Left colon (tissue), 2 donors: ENCODE data around the gene ACACA. TPM values are rescaled to one million over a fixed set of nuclear protein-coding genes. Genes with fewer than 3 reads are reported as not detected.

Experiments used
- ATAC-seq: fragments of 200-7000 bp; cut with Tn5 transposase; one replicate; pipeline ENCODE4 v1.9.1; 2020; ENCODE audit warnings: mild to moderate bottlenecking, moderate library complexity
- DNase-seq, 2 donors: peaks; one replicate each; pipeline ENCODE4 v3.0.0-alpha.2; 2020
- intact Hi-C, 2 donors: fragments of 100-400 bp; cut with DNase I in 1 of 2; cut with micrococcal nuclease in 1 of 2; formaldehyde crosslinking; loops; one replicate each; pipeline versions ENCODE4 v1.11.2 to v1.14.0; 2022; cut with DNase I, micrococcal nuclease
- total RNA-seq, 2 donors: library from RNA; stranded (reverse); fragmentation: NEBNext Ultra II Directional; extraction: Animal tissue kit (Norgen Biotek cat#: 25700); gene quantifications; one replicate each; pipeline ENCODE4 v1.2.1, GENCODE V29; 2021
- donor health status: DM: no; HTN: no; CAD: no.
- donor health status: DM: yes; HTN: yes; CAD: no.

The ACACA gene
- total RNA-seq, 2 donors from 2014 or later: 47.8 to 72.1 TPM

DNA sequence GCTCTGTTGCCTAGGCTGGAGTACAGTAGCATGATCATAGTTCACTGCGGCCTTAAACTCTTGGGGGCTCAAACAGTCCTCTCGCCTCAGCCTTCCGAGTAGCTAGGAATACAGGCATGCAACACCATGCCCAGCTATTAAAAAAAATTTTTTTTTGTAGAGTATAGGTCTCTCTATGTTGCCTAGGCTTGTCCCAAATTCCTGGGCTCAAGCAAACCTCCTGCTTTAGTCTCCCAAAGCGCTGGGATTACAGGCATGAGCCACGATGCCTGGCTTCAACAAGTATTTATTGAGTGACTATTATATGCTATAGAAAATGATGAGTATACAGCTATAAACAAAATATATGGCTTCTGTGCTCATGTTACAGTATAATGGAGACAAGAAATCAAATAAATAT, 97.6 kb downstream of the ACACA start:
- intact Hi-C loops: no loop called here
- ATAC-seq (no peak), DNase-seq (no peak)

DNA sequence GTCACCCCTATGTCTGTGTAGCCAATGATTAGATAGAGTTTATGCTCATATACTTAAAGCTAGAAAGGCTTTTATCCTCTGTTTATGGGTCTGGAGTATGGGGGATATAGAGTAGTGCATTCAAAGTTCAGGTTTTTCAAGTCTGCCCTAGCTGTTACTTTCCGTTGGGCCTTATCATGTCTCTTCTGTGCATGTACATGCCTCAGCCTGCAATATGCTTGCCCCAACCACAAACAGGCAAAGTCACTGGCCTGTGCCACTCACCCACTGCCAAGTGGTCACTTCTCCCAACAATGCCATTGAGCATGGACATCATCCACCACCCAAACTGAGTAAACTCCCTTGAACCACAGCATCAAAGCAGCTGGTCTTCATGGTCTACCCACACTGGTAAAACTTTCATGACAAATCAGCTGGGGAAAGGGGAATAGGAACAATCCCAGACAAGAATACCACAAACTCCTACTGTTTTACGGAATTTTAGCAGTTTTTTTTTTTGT, 101.2 kb downstream of the ACACA start:
- DNase-seq (no peak), ATAC-seq (no peak)
- intact Hi-C loops: no loop called here

DNA sequence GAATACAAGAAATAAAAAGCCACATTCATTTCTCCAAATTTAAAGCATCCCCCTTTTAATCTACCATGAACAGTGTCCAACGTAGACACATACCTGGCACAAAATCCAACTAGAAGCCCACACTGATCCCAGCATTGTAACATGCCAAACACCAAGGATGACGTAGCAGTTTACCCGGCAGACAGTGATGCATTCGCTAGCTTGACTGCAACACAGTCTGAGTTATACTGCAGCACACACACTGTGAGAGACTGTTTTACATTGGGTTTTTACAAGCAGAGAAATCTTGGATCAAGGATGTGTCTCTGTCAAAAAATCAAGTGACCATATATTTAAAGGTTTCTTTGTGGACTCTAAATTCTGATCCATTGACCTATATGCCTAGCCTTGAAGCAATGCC, 105.3 kb downstream of the ACACA start:
- intact Hi-C loops: no loop called here
- DNase-seq (no peak), ATAC-seq (no peak)

DNA sequence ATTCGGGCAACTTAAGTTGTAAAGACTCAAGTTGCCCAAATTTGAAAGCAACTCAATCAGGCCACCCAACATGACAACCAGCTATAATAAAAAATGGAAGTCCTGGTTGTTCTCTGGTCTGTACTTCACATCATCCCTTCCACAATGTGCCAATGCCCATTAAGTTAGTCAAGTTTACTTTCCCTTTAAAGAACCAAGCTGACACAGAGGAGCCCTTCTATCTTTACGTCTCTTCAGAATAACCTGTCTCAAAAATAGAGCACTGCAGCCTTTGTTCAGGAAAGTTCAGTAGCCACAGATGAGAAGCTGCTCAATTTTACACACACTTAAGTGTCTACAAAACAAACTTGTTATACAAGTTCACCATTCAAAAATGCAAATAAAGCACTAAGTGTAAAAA, 106.0 kb downstream of the ACACA start:
- DNase-seq (no peak), ATAC-seq (no peak)
- intact Hi-C loops: no loop called here

DNA sequence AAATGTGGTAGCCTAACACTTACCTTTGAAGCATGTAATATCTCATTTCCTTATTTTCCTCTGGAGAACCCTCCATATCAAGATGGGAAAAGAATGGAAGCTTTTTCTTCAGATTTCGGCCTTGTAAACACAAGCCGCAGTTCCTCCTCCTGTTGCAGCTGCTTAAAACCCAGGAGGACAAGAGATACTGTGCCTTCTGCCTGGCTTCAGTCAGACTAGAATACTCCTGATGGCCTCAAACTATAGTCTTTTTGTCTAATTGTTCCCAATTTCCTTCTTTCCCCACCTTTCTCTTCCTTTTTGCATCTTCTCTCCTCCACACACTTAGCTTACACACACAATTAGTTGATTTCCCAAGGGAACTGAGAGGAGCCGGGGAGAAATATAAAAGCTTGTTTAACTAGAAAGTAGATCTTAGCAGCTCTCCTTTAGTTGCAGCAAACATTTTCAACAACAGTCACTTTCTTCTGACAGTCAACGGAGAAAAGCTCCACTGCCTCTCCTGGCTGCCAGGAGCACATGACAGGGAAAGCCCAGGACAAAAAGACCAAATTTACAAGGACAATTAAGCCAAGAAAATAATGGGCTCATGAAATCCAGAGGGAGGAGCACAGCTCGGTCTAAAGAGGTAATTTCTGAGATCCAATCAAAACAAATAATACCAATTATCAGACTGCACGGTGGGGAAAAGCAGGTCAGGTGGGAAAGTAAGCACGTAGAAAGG, 107.2 kb downstream of the ACACA start:
- ATAC-seq (no peak), DNase-seq (no peak)
- intact Hi-C loops: no loop called here

DNA sequence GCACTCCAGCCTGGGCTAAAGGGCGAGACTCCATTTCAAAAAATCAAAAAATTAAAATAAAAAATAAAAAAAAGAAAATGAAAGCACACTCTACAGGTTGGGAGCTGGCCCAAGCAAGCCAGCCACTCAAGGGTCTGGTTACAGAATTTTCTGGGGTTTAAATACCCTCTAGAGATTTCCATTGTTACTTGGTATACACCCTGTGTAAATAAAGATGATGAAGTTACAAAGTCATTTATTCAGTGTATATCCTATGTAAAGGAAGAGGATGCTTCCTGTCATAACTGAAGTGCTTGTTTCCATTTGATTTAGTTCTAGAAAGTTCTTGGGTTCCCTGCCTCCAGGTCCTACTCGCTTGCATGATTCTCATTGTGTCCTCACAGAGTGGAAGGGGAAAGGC, 110.7 kb downstream of the ACACA start:
- intact Hi-C loops: no loop called here
- ATAC-seq: no peak
- no peak for DNase-seq

DNA sequence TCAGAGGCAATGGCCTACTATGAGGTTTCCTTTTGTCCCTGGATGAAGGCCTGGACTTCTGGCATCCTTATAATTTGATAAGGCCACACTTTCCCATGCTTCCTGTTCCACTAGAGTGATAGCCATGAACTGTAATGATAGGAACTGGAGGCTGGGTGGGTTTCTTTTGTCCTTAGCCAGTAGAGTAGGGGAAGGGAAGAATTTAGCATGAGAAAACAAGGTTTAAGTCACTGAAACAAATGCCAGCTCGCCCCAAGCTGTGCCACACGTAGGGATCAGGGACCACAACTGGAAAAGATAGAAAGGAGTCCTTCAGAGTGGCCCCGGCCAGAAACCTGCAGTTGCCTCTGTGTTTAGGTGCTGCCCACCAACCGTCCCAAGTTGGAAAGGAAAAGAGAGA, 111.7 kb downstream of the ACACA start:
- ATAC-seq: no peak
- intact Hi-C loops: no loop called here
- no peak for DNase-seq

DNA sequence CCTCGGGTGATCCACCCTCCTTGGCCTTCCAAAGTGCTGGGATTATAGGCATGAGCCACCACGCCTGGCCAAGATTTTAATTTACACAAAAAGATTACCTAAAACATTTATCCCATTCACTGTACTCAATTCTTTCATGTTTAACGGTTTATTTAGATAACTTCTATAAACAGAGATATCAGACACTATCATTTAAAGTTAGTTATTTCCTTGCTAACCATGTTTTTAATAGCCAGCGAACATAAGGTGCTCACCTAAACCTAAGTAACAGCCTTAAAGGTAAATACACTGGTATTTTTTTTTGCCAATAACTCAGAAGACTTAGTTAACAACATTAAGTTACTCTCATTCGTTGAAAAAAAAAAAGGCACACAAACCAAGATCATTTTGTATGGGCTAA, 112.9 kb downstream of the ACACA start:
- intact Hi-C loops: no loop called here
- ATAC-seq: peak; percentile 13

DNA sequence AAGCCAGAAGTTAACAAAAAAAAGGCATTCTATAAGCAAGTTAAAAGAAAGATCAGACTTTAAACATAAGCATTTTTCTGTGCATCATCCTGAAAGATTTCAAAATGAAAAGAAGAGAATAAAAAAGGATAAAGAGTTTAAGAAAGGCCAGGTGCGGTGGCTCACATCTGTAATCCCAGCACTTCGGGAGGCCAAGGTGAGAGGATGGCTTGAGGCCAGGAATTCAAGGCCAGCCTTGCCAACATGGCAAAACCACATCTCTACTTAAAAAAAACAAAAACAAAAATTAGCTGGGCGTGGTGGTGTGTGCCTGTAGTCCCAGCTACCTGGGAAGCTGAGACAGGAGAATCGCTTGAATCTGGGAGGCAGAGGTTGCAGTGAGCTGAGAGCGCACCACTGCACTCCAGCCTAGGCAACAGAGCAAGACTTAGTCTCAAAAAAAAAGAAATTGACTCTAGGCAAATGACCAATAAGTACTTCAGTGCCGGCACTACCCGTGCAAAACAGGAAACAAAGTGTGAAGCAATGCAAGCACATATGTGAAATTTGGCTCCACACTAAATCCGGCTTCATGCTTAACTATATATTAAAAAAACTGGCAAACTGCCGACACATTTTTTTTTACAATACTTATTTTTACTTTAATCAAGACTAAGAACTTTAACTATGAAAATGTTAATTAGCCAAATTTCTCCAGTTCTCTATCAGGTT, 114.1 kb downstream of the ACACA start:
- ATAC-seq (no peak), DNase-seq (no peak)
- intact Hi-C loops: no loop called here

More for the DNA sequence above, 112.9 kb downstream of the ACACA start:
- no peak for DNase-seq

DNA sequence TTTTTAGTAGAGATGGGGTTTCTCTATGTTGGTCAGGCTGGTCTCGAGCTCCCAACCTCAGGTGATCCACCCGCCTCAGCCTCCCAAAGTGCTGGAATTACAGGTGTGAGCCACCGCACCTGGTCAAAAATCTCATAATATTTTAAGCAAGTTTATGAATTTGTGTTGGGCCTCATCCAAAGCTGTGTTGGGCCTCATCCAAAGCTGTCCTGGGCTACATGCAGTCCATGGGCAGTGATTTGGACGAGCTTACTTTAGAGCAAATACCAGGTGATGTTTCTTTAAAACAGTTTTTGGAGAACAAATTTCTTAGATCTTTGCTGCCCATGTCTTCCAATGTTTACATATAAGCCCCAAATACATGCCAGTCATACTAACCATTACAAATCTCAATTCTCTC, 115.3 kb downstream of the ACACA start:
- DNase-seq (no peak), ATAC-seq (no peak)
- intact Hi-C loops: no loop called here

DNA sequence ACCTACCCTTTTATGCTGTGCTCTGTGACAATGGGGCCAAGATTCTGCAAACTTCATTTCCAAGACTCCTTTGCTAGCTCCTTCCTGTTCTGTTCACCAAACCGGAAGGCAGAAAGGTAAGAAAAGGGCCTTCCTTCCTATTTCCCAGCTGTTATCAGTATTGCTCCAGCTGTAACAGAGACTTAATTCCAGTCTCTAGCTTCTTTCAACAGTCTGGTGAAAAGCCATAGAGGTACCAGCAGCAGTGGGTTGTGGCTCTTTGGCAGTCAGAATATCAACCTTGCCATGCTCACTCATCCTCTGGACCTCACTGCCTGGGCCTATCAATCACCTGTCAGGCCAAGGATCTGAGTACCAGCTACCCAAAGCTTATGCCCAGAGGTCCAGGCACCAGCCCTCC, 120.2 kb downstream of the ACACA start:
- no peak for DNase-seq
- no peak for ATAC-seq
- intact Hi-C loops: no loop called here

DNA sequence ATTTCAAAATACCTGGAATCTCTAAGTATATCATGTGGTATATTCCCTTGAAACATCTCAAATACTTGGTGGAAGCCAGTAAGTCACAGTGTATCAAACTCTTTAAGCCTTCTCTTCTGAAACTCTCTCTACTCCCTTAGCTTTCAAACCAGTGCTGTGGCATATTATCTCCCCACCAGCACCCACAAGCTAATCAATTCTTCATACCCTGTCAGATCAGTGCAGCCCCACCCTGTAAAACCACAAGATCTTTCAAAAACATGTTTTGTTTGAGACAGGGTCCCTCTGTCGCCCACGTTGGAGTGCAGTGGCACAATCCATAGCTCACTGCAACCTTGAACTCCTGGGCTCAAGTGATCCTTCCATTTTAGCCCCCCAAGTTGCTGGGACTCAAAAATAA, 122.4 kb downstream of the ACACA start:
- no peak for ATAC-seq
- no peak for DNase-seq
- intact Hi-C loops: no loop called here

DNA sequence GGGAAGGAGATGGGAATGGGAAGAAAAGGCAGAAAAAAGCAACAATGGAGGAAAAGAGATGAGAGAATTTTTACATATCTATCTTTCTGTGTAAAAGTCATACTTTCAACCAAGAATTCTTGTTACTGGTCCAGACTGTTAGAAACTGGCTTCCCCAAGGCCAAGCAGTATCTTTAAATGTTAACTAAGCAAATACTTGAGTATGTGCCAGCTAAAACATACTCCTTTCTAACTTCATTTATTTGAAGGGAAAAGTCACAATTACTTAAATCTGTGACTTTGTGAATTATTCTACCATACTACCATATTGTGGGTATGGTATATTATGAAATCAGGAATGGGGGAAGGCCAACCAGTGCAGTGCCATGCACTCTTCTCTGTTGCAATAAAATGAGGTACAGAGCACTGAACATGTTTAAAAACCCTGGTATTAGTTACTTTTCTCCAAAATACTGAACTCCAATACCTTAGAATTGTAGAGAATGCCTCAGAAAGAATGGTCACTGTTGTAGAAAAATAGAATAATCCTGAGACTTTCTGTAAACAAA, 123.1 kb downstream of the ACACA start:
- ATAC-seq: no peak
- intact Hi-C loops: no loop called here
- no peak for DNase-seq

DNA sequence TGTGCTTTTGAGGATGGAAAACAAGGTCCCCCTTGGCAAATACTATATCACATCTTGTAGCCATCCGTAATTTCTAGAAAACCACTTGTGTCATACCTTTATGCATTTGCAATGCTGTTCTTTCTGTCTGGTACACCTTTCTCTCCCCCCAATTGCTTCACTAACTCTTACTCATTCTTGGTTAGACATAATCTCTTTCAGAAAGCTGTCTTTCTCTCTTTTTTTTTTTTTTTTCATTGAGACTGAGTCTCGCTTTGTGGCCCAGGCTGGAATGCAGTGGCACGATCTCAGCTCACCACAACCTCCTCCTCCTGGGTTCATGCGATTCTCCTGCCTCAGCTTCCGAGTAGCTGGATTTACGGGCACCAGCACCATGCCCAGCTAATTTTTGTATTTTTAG, 125.8 kb downstream of the ACACA start:
- ATAC-seq: no peak
- intact Hi-C loops: no loop called here
- DNase-seq: no peak

DNA sequence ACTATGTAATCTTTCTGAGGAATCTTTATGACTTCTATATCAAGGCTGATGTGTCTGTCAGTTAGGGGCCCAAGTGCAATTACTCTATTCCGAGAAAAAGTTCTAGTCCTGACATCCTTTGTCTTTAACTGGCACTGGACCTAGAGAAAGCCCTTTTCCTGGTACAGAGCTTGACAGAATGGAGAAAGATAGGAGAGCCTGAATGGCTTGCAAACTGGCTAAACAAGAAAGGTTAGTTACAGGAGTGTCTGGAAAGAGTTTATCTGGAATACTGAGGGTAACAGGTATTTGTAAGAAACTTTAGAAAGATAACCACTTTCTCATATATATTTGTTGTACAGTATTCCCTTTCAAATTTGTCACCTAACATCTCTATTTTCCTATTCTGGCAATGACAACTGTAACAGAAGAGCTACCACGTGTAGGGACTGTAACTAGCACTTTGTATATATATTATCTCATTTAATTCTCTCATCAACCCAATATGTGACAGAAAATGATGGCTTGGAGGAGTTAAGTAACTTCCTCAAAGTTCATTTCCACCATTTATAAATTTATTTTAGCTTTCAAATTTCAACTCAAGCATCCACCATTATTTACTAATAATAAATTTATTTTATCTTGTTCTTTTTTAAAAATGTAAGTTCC, 128.3 kb downstream of the ACACA start:
- intact Hi-C loops: no loop called here
- DNase-seq (no peak), ATAC-seq (no peak)

DNA sequence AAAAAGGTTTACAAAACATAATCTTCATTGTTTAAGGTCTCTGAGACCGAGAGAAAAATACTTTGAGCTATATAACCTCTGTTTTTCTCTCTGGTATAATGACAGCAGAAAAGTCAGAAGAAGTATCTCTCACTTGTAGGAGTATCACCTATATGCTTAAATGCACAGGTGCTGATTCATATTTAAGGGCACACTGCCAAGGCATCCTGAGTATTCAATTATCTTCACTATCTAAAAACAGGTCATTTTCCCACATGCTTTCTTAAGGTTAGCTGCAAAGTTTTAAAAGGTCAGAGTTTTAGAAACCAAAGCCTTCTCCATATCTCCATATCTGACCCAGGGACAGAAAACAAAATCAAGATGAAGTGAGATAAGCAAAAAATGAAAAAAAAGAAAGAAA, 130.2 kb downstream of the ACACA start:
- intact Hi-C loops: no loop called here
- DNase-seq: no peak
- no peak for ATAC-seq

DNA sequence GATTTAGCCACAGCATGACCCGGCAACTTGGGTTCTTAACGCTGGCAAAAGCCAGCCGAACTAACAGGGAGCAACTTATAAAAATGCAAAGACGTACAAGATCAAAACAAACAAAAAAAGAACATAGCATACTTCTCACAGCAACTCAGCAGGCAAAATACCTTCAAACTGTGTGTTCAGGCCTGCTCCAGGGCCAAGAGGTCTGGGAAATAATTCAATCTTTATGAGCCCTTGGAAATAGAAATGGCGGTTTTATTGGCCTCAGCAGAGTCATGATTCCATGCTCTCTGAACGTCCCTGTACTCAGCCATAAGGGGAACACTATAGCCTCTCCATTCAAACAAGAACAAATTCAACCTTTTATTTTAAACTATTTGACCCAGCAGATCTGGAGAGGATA, 132.2 kb downstream of the ACACA start:
- ATAC-seq: peak; percentile 53
- intact Hi-C loops: no loop called here
- no peak for DNase-seq

DNA sequence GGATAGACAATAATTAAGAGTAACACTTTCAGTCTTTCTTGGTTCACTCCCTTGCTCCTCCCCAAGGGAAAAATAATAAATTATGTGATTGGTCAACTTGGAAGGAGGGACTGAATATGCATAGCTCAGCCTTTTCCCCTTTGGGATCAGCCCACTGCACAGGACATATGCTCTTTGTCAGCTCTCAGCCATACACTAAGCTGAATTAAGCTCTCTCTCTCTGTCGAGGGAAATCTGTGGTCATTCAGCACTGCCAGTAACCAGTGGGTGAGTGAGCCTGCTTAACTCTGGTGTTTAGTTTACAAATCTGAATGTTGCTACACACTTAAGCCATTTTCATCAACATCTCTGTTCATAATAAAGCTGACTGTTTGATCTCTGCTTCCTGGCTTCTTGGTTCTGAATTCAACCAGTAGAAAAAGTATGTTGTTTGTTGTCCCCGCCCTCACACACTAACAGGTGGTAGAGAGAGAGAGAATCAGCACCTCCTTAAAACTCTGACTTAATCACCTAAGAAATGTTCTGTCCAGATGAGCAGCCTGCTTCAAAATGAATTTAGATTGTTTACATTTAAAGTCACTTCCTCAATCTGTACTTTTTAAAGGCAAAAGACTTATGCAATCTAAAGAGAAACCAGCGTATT, 133.1 kb downstream of the ACACA start:
- DNase-seq (no peak), ATAC-seq (peak; percentile 87)
- intact Hi-C loops: no loop called here

DNA sequence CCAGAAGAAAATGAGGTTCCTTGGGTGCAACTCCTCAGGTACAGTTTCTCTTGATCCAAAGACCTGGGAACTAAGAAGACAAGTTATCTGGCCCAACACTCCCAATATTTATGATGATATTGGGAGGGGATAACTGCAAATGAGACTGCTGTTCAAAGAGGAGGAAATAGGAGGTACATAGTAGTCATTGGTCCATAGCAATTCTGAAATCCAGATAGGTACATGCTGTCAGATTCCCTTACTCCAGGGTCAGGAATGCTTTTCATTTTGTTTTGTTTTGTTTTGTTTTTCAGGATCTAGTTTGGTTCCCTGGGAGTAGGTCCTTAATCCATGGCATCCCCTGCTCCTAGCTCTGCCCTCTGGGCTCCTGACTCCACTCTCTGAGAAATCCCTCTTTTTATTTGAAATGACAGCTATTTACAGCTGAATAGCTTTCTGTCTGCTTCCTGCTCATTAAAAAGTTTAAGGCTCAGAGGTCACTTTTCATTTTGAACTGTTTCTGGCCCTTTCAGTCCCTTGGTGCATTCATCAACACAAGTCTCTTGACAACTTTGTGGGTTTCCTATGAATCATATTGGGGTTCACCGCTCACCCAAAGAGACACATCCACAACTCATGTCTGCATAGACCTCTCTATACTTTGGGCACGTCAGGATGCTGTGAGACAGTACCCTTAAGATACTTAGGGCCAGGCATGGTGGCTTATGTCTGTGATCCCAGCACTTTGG, 141.0 kb downstream of the ACACA start:
- intact Hi-C loops: no loop called here
- DNase-seq (no peak), ATAC-seq (no peak)
